GM23338 (cell line): Measurements from ENCODE around the gene DMD. TPM values are rescaled to one million over a fixed set of nuclear protein-coding genes. Genes with fewer than 3 reads are reported as not detected.

Source experiments
- ATAC-seq: fragments of 200-7000 bp; cut with Tn5 transposase; 3 replicates; pipeline ENCODE4 v1.9.1; 2020
- DNase-seq: peaks from one replicate; pipeline ENCODE4 v3.0.0-alpha.2; 2015; ENCODE audit warnings: low spot score
- H2AFZ ChIP-seq: fragments of 200-600 bp; sonication (generic); 2 replicates; pipeline ENCODE4 v1.8.0; 2016; ENCODE audit warnings: antibody characterized with exemption, mild to moderate bottlenecking, moderate library complexity
- H3F3A ChIP-seq: fragments of 200-600 bp; sonication (generic); replicated peaks from 2 replicates; pipeline ENCODE4 v1.8.0; 2017; ENCODE audit warnings: antibody characterized with exemption, mixed run types, low read depth
- H3K27ac ChIP-seq: fragments of 200-600 bp; sonication (generic); 2 replicates; pipeline ENCODE4 v1.6.1; 2016; ENCODE audit warnings: low read depth
- H3K27me3 ChIP-seq: fragments of 200-600 bp; sonication (generic); 2 replicates; pipeline ENCODE4 v1.8.0; 2016; ENCODE audit warnings: mild to moderate bottlenecking, mixed run types, moderate library complexity; ENCODE audit not compliant: insufficient read depth
- H3K36me3 ChIP-seq: fragments of 200-600 bp; sonication (generic); 2 replicates; pipeline ENCODE4 v1.8.0; 2016; ENCODE audit warnings: mild to moderate bottlenecking; ENCODE audit not compliant: insufficient read depth
- H3K4me1 ChIP-seq: fragments of 200-600 bp; sonication (generic); 2 replicates; pipeline ENCODE4 v1.8.0; 2016; ENCODE audit warnings: mild to moderate bottlenecking, moderate library complexity; ENCODE audit not compliant: insufficient read depth
- H3K4me2 ChIP-seq: fragments of 200-600 bp; sonication (generic); 2 replicates; pipeline ENCODE4 v1.7.1; 2017; ENCODE audit warnings: mixed run types
- H3K4me3 ChIP-seq: fragments of 200-600 bp; sonication (generic); 2 replicates; pipeline ENCODE4 v1.6.1; 2016; ENCODE audit warnings: mixed run types
- H3K79me2 ChIP-seq: fragments of 200-600 bp; sonication (generic); replicated peaks from 2 replicates; pipeline ENCODE4 v1.8.0; 2017; ENCODE audit warnings: mild to moderate bottlenecking; ENCODE audit not compliant: insufficient read depth
- H3K9me2 ChIP-seq: fragments of 200-600 bp; sonication (generic); 2 replicates; pipeline ENCODE4 v1.8.0; 2017; ENCODE audit not compliant: insufficient read depth
- H4K20me1 ChIP-seq: fragments of 200-600 bp; sonication (generic); replicated peaks from 2 replicates; pipeline ENCODE4 v1.8.0; 2017; ENCODE audit warnings: mild to moderate bottlenecking; ENCODE audit not compliant: insufficient read depth
- H3K27ac Mint-ChIP-seq: 2 replicates; pipeline ENCODE4 v1.8.0; 2020; ENCODE audit warnings: inconsistent platforms, mild to moderate bottlenecking, moderate library complexity, mixed read lengths
- H3K27me3 Mint-ChIP-seq: 3 replicates; pipeline ENCODE4 v1.8.0; 2022; ENCODE audit warnings: low read depth, mild to moderate bottlenecking, moderate library complexity, mixed read lengths, inconsistent platforms; ENCODE audit not compliant: insufficient read depth, poor library complexity
- H3K36me3 Mint-ChIP-seq: 3 replicates; pipeline ENCODE4 v1.8.0; 2021; ENCODE audit warnings: low read depth, mild to moderate bottlenecking, inconsistent platforms, moderate library complexity, mixed read lengths
- H3K4me1 Mint-ChIP-seq: 3 replicates; pipeline ENCODE4 v1.8.0; 2020; ENCODE audit warnings: mild to moderate bottlenecking, inconsistent platforms, mixed read lengths
- H3K4me3 Mint-ChIP-seq: 3 replicates; pipeline ENCODE4 v1.8.0; 2021; ENCODE audit warnings: moderate library complexity, mild to moderate bottlenecking, inconsistent platforms, mixed read lengths
- H3K9me3 Mint-ChIP-seq: 3 replicates; pipeline ENCODE4 v1.8.0; 2020; ENCODE audit warnings: moderate library complexity, mild to moderate bottlenecking, inconsistent platforms, mixed read lengths
- ETS1 ChIP-seq: IDR thresholded peaks from 2 replicates; pipeline ENCODE4 v1.6.1; 2016; ENCODE audit warnings: antibody characterized with exemption
- EZH2phosphoT487 ChIP-seq: fragments of 200-600 bp; sonication (generic); IDR thresholded peaks from one replicate; pipeline ENCODE4 v1.8.1; 2018; ENCODE audit warnings: antibody characterized with exemption; ENCODE audit not compliant: unreplicated experiment
- JUNB ChIP-seq: IDR thresholded peaks from one replicate; pipeline ENCODE4 v1.6.1; 2016; ENCODE audit warnings: antibody characterized with exemption; ENCODE audit not compliant: unreplicated experiment
- POLR2AphosphoS5 ChIP-seq: IDR thresholded peaks from 2 replicates; pipeline ENCODE4 v1.6.1; 2016; ENCODE audit warnings: antibody characterized with exemption, low read depth
- REST ChIP-seq: IDR thresholded peaks from one replicate; pipeline ENCODE4 v1.6.1; 2018; ENCODE audit warnings: antibody characterized with exemption; ENCODE audit not compliant: unreplicated experiment
- STAT1 ChIP-seq: IDR thresholded peaks from one replicate; pipeline ENCODE4 v1.6.1; 2016; ENCODE audit warnings: antibody characterized with exemption; ENCODE audit not compliant: unreplicated experiment
- ZNF114 ChIP-seq: fragments of 250-450 bp; sonication (Bioruptor Pico); IDR thresholded peaks from 2 replicates; pipeline ENCODE4 v1.5.0; 2020; ENCODE audit warnings: mild to moderate bottlenecking, moderate library complexity
- ZNF331 ChIP-seq: fragments of 250-450 bp; sonication (Bioruptor Pico); IDR thresholded peaks from 2 replicates; pipeline ENCODE4 v1.5.0; 2020; ENCODE audit warnings: low read depth, mild to moderate bottlenecking, moderate library complexity
- ZNF462 ChIP-seq: fragments of 250-450 bp; sonication (Bioruptor Pico); IDR thresholded peaks from 2 replicates; pipeline ENCODE4 v1.5.0; 2020; ENCODE audit warnings: mild to moderate bottlenecking, moderate library complexity
- polyA plus RNA-seq: library from polyadenylated mRNA; unstranded; fragments of >200 nt; fragmentation: Nextera tagmentation; extraction: Ambion mirVana; gene quantifications from 2 replicates; pipeline ENCODE4 v1.2.1, GENCODE V29; 2016
- total RNA-seq: library from RNA; depleted of rRNA; stranded (reverse); fragments of >200 nt; shearing (Covaris generic); gene quantifications from 2 replicates; pipeline ENCODE4 v1.2.3, GENCODE V29; 2014

DMD gene
- total and polyA plus RNA-seq, 2 experiments from 2014 or later: 4.5 to 7.6 TPM

- no peaks in the 10 kb centered on the region for H3K9me3 Mint-ChIP-seq
- Histone ChIP-seq H3K79me2 (no peaks in the 10 kb centered on the region), H4K20me1 (no peaks in the 10 kb centered on the region), H3K27ac (no peak overlapping the region), H3K4me3 (no peak overlapping the region), H3K4me1 (peaks cover 9% of the 10 kb centered on the region), H3K36me3 (no peaks in the 10 kb centered on the region), H2AFZ (no peak overlapping the region), H3F3A (no peaks in the 10 kb centered on the region), H3K9me2 (no peaks in the 10 kb centered on the region), H3K4me2 (no peak overlapping the region), H3K27me3 (no peaks in the 10 kb centered on the region)
- H3K27me3 Mint-ChIP-seq: no peaks in the 10 kb centered on the region
- TF ChIP-seq ZNF114 (CRISPR knock-in tag) (no peak), JUNB (no peak)
- H3K27ac Mint-ChIP-seq: no peak overlapping the region
- H3K4me1 Mint-ChIP-seq: peaks cover 20% of the 10 kb centered on the region; the same call in 2 of the 3 replicates
- DNase-seq (no peak), ATAC-seq (no peak)
- H3K4me3 Mint-ChIP-seq: no peak overlapping the region
- H3K36me3 Mint-ChIP-seq: peaks cover 4% of the 10 kb centered on the region; the same call in 1 of the 3 replicates
These were observed 1998.2 kb downstream of the DMD start for GRCh38 chrX:31212856-31213748.

- Mint-ChIP-seq H3K4me3 (no peak overlapping the region), H3K27me3 (no peaks in the 10 kb centered on the region), H3K36me3 (peaks cover 8% of the 10 kb centered on the region; the same call in 1 of the 3 replicates), H3K4me1 (peaks cover 20% of the 10 kb centered on the region; the same call in 2 of the 3 replicates), H3K9me3 (no peaks in the 10 kb centered on the region), H3K27ac (no peak overlapping the region)
- H2AFZ ChIP-seq: no peak overlapping the region
- H3K9me2 ChIP-seq: no peaks in the 10 kb centered on the region
- no peak overlapping the region for H3K4me2 ChIP-seq
- no peaks in the 10 kb centered on the region for H3K79me2 ChIP-seq
- H3K27me3 ChIP-seq: no peaks in the 10 kb centered on the region
- no peaks in the 10 kb centered on the region for H4K20me1 ChIP-seq
- H3F3A ChIP-seq: no peaks in the 10 kb centered on the region
- peaks cover 9% of the 10 kb centered on the region for H3K4me1 ChIP-seq
- H3K4me3 ChIP-seq: no peak overlapping the region
- H3K36me3 ChIP-seq: no peaks in the 10 kb centered on the region
- ATAC-seq: no peak
- no peak for DNase-seq
- H3K27ac ChIP-seq: no peak overlapping the region
- TF ChIP-seq ZNF462 (CRISPR knock-in tag) (no peak), EZH2phosphoT487 (no peak), ETS1 (no peak), STAT1 (no peak), JUNB (no peak), POLR2AphosphoS5 (no peak), ZNF114 (CRISPR knock-in tag) (no peak), REST (no peak), ZNF331 (CRISPR knock-in tag) (no peak)
These were observed 2002.2 kb downstream of the DMD start for GRCh38 chrX:31209005-31209628.
